IgD-negative memory B cell (primary cell): Measurements from ENCODE around the gene WDR1. TPM values are rescaled to one million over a fixed set of nuclear protein-coding genes. Genes with fewer than 3 reads are reported as not detected.

Experiments used
- H3K27ac Mint-ChIP-seq, 3 donors: one replicate each; pipeline ENCODE4 v1.8.0; 2020 to 2022; ENCODE audit warnings: mild to moderate bottlenecking in 3 of 3, mixed read lengths in 3 of 3, moderate library complexity in 1 of 3
- H3K27me3 Mint-ChIP-seq: one replicate; pipeline ENCODE4 v1.8.0; 2021; ENCODE audit warnings: mixed read lengths
- H3K36me3 Mint-ChIP-seq: one replicate; pipeline ENCODE4 v1.8.0; 2020; ENCODE audit warnings: mild to moderate bottlenecking, mixed read lengths
- H3K4me1 Mint-ChIP-seq, 3 donors: one replicate each; pipeline ENCODE4 v1.8.0; 2020 to 2022; ENCODE audit warnings: mixed read lengths in 3 of 3, mild to moderate bottlenecking in 1 of 3
- H3K4me3 Mint-ChIP-seq, 4 donors: one replicate each; pipeline ENCODE4 v1.8.0; 2020 to 2022; ENCODE audit warnings: mild to moderate bottlenecking in 4 of 4, mixed read lengths in 4 of 4, moderate library complexity in 3 of 4
- H3K9me3 Mint-ChIP-seq, 3 donors: one replicate each; pipeline ENCODE4 v1.8.0; 2020 to 2021; ENCODE audit warnings: mixed read lengths in 3 of 3, mild to moderate bottlenecking in 1 of 3
- polyA plus RNA-seq: library from polyadenylated mRNA; unstranded; fragments of 300-500 nt; fragmentation: Illumina TruSeq; gene quantifications from one replicate; pipeline ENCODE4 v1.2.3, GENCODE V29; 2021

The WDR1 gene
- polyA plus RNA-seq, 1 donor from 2014 or later: 213 TPM

DNA sequence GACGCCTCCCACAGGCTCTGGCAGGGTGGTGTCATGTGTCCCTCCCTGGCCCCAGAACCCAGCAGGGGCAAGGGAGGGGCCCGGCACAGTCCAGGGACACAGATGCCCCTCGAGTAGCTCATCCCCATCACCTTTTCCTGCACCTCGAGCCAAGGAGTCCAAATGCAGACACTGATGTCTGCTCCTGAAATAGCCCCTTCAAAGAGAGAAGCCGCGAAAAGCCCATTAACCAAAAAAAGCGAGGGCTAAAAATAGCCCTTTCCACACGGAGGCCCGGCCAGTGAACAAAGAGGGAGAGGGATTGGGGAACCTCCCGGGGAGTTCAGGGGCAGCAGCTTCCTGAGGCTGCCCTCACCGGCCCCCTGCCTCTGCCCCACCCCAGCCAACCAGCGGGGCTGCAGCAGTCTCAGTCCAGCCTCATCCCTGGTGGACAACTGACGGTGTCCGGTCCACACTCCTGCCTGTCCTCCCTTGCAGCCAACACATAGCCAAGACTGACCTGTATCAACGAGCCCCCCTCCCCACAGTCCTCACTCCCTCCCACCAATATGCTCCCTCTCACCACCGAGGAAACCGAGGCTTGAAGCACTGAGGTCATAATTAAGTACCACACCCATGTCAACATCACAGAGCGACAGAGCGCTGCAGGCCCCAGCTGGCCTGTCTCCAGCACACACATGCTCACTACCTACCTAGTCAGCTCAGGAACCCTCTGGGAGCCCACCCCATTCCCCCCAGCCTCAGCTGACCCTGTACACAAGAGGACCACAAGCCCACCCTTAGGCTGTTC is 23.9 kb downstream of the WDR1 start:
- Mint-ChIP-seq H3K27ac (peak overlapping the region; percentile 46 to 71 (median 53)), H3K27me3 (no peaks in the 10 kb centered on the region), H3K36me3 (no peaks in the 10 kb centered on the region), H3K4me3 (peak overlapping the region in 1 of 4 donors; percentile 71), H3K9me3 (no peaks in the 10 kb centered on the region), H3K4me1 (peaks cover 11 to 19% (median 18%) of the 10 kb centered on the region in 3 donors)

DNA sequence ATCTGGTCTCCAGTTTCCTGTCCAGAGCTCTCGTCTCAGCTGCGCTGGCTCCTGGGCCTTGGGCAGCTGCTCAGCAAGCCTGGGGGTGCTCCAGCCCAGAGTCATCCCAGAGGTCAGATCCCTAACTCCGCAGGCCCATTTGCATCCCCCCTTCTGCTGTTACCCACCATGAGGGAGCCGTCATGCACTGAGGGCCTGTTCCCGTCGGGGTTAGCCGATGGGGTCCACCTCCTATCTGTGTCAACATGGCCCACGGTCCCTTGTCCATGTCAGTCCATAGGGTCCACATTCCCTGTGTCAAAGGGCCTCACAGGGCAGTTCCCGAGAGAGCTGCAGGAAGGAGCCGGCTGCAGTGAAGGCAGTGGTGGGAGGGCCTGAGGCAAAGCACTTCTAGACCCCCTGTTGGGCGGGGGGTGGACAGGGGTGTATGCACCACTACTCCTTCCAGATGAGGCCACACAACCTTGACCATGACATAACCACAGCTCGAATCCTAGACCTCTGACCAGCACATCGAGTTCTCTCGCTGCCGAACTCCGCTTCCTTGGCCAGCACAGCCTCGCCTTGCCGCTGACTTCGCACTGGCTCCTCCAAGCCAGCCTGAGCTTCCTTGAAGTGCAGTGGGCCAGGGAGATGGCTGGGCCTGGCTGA is 24.9 kb downstream of the WDR1 start:
- Mint-ChIP-seq H3K9me3 (no peaks in the 10 kb centered on the region), H3K27ac (peak overlapping the region in 1 of 3 donors; percentile 31), H3K4me1 (peaks cover 10 to 11% (median 11%) of the 10 kb centered on the region in 3 donors), H3K27me3 (no peaks in the 10 kb centered on the region), H3K36me3 (no peaks in the 10 kb centered on the region), H3K4me3 (no peak overlapping the region)

DNA sequence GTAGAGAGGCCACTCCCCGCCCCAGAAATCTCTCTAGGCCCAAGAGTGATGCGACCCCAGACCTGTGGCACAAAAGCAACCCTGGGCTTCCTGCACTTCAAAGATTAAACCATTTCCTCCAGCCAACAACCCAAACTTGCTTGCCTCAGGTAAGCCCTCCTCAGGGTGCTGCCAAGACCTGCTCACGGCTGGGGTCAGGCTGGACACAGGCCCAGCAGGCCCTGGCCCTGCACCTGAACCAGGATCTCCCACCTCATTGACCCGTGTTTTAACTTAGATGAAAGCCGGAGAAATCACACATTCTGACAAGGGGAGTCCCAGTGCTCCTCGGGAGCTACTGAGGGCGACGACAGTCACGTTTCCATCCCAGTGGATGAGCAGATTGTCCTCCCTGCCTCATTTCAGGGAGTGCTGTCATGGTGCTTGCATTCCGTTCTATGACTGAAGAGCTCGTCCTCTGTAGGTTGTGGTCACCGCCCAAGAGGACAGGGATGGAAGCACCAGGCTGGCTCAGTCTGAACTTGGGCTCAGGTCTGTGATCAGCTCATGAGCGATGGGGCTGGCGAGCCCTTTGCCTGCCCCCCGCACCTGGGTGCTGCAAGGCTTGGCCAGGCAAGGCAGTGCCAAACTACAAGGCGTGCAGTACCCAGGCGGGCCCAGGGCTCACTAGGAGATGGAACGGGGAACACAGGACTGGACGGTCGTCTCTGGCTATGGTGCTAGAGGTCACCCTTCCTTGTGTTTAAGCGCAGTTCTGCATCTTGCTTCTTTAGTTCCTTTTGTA is 25.9 kb downstream of the WDR1 start:
- Mint-ChIP-seq H3K27ac (peak overlapping the region in 1 of 3 donors; percentile 14), H3K36me3 (no peaks in the 10 kb centered on the region), H3K9me3 (no peaks in the 10 kb centered on the region), H3K4me3 (no peak overlapping the region), H3K27me3 (no peaks in the 10 kb centered on the region), H3K4me1 (peaks cover 4 to 8% (median 7%) of the 10 kb centered on the region in 3 donors)

DNA sequence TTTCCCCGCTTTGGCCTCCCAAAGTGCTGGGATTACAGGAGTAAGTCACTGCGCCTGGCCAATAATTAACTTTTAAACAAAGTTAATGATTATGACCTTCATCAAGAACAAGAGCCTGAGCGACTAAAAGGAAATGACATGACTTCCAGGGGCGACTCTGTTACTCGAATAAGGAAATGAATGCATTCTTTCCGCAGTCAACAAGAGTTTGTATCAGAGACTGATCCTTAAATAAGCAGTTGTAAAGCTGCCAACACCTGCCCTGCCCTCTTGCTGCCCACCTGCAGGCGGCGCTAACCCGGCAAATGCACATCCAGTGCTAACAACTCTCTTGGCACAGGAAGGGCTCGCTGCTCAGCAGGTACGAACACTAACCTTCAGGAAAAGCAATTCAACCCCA is 27.3 kb downstream of the WDR1 start:
- H3K27me3 Mint-ChIP-seq: no peaks in the 10 kb centered on the region
- no peaks in the 10 kb centered on the region for H3K36me3 Mint-ChIP-seq
- no peak overlapping the region for H3K27ac Mint-ChIP-seq
- no peak overlapping the region for H3K4me3 Mint-ChIP-seq
- peaks cover 4 to 8% (median 7%) of the 10 kb centered on the region in 3 donors for H3K4me1 Mint-ChIP-seq
- no peaks in the 10 kb centered on the region for H3K9me3 Mint-ChIP-seq

DNA sequence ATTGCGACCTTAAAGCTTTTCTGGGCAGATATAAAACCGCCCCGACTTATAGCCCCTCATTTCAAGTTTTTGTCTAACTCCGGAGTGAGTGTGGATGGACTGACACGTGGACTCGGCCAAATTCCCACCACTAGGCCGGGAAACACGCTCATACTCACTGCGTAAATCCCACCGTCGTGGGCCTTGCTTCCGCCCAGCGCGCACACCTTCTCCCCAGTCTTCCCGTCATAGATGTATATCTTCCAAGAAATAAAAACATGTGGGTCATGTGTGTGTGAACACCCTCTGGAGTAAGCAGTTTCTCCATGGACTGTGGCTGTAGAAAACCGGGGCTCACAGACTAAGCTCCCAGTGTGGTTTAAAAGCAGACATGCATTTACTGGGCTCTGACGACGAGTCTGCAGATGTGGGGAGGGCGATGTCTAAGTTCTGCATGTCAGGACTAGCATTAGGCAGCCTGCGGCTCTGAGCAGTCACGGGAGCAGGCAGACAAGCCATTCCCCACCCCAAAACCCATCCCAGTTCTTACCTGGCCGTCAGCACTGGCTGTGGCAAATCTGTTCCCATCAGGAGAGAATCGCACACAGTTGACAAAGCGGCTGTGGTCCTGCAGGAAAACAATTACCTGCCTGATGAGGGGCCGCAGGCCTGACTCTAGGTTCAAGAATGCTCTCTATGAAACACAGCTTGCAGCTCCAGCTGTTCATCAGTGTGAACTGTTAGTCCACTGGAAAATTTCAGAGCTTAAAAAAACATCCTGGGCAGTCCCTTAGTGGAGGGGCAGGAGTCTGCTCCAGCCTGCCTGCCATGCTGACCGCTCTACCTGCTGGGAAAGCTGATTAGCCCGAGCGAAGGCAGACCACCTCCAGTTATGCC is 28.2 kb downstream of the WDR1 start:
- no peaks in the 10 kb centered on the region for H3K9me3 Mint-ChIP-seq
- H3K4me3 Mint-ChIP-seq: peak overlapping the region in 1 of 4 donors; percentile 17
- peaks cover 0 to 4% (median 0%) of the 10 kb centered on the region in 3 donors for H3K4me1 Mint-ChIP-seq
- H3K27me3 Mint-ChIP-seq: no peaks in the 10 kb centered on the region
- peak overlapping the region in 2 of 3 donors; percentile 32 to 50 for H3K27ac Mint-ChIP-seq
- no peaks in the 10 kb centered on the region for H3K36me3 Mint-ChIP-seq

DNA sequence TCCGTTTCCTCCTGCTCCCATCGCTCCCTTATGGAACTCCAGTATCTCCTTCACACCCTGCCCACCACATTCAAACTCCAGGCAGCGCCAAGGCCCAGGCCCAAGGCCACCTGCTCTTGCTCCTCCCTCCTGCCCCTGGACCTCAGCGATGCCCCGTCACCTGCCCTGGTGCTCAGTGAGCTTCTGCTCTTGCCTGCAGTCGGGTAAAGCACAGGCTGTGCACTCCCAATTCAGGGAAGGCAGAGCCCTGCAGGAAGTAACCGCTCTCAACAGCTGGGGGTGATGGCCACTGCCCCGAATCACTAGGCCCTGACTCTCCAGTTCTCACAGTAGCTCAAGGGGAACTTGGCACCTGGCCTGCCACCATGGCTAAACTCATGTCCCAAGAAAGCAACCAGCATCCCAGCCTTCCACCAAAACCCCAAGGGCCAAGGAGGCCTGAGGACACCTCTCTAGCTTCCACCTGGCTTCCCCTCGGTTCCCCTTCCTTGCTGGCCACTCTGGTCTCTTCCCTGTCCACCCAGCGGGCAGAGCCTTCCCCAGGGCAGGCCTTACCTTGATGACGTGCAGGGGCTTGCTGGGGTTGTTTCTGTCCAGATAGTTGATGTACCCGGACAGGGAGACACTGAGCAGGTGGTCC is 29.3 kb downstream of the WDR1 start:
- no peaks in the 10 kb centered on the region for H3K27me3 Mint-ChIP-seq
- no peak overlapping the region for H3K4me3 Mint-ChIP-seq
- H3K27ac Mint-ChIP-seq: peak overlapping the region in 1 of 3 donors; percentile 71
- H3K9me3 Mint-ChIP-seq: no peaks in the 10 kb centered on the region
- peaks cover 0 to 4% (median 0%) of the 10 kb centered on the region in 3 donors for H3K4me1 Mint-ChIP-seq
- H3K36me3 Mint-ChIP-seq: no peaks in the 10 kb centered on the region

DNA sequence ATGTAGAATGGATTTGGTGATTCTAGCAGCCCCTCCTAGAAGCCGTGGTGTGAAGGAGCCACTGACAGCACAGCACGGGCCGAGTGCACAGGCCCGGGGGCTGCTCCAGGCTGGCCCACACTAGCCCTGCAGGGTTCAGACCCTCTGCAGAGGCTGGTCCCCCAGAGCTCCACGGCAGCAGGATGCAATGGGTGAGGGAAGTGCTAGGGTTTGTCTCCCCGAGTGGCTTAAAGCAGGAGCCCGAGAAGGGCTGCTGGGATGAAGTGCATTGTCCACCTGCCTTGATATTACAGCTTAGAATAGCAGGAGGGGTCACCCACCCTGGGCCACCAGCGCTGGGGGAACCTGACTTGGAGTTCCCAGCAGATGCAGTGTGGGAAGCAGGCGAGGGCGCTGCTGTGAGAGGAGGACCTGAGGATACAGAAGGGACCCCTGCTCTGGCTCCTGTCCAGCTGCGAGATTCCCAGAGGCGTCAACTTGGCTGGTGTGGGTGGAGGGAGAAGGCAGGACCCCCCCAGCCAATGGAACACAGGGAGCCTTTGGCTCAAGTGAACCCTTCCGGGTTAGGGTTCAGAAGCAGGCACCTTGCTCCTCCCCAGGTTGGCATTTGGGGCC is 30.0 kb downstream of the WDR1 start:
- Mint-ChIP-seq H3K27me3 (no peaks in the 10 kb centered on the region), H3K4me3 (no peak overlapping the region), H3K36me3 (no peaks in the 10 kb centered on the region), H3K4me1 (peaks cover 0 to 4% (median 0%) of the 10 kb centered on the region in 3 donors), H3K27ac (no peak overlapping the region), H3K9me3 (no peaks in the 10 kb centered on the region)

DNA sequence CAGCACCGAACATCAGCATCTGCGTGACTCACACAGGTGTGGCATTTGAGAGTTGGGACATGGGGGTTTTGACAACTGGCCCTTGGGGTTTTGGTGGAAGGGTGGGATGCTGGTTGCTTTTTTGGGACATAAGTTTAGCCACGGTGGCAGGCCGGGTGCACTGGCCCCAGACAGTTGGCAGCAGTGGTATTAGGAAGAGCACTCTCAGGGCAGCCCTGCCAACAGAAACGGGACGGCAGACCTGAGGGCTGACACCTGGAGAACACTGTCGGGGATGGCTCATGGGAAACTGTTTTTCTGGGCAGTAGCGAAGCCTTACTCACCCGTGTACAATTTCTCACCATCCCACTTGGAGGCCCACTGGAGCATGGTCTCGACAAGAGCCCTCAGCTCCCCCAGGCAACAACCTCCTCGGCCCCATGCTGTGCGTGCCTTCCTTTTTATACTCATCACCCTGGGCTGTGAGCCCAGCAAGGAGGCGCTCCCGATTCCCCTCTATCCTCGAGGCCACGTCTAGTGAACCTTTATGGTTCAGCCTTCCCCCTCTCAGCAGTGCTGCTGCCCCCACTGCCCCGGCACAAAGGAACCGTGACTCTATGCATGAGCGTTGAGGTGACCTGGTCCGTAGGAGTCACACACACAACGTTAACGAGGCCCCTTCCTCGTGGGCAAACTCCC is 30.6 kb downstream of the WDR1 start:
- H3K4me1 Mint-ChIP-seq: peaks cover 0 to 4% (median 0%) of the 10 kb centered on the region in 3 donors
- H3K27me3 Mint-ChIP-seq: no peaks in the 10 kb centered on the region
- H3K9me3 Mint-ChIP-seq: no peaks in the 10 kb centered on the region
- H3K36me3 Mint-ChIP-seq: no peaks in the 10 kb centered on the region
- no peak overlapping the region for H3K4me3 Mint-ChIP-seq
- H3K27ac Mint-ChIP-seq: peak overlapping the region in 2 of 3 donors; percentile 58 to 81

DNA sequence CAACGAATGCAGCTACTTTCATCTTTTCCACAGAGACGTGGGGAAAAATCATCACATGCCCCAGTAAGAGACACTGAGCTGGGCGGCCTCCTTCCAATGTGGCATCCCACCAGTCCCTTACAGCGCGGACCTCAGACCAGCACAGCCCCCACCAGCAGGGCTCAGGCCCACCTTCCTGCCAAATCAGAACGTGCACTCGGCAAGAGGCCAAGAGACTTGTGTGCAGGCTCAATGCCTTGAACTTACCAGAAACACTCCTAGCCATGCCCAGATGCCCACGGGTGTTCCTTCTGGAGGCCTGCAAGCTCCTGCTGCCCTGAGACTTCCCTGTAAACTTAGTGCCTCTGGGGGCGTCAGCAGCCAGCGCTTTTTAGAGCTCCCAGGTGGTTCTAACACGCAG is 31.2 kb downstream of the WDR1 start:
- H3K4me3 Mint-ChIP-seq: no peak overlapping the region
- H3K36me3 Mint-ChIP-seq: no peaks in the 10 kb centered on the region
- H3K4me1 Mint-ChIP-seq: peaks cover 0 to under 1% (median 0%) of the 10 kb centered on the region in 3 donors
- H3K27ac Mint-ChIP-seq: peak overlapping the region in 1 of 3 donors; percentile 58
- no peaks in the 10 kb centered on the region for H3K9me3 Mint-ChIP-seq
- H3K27me3 Mint-ChIP-seq: no peaks in the 10 kb centered on the region

DNA sequence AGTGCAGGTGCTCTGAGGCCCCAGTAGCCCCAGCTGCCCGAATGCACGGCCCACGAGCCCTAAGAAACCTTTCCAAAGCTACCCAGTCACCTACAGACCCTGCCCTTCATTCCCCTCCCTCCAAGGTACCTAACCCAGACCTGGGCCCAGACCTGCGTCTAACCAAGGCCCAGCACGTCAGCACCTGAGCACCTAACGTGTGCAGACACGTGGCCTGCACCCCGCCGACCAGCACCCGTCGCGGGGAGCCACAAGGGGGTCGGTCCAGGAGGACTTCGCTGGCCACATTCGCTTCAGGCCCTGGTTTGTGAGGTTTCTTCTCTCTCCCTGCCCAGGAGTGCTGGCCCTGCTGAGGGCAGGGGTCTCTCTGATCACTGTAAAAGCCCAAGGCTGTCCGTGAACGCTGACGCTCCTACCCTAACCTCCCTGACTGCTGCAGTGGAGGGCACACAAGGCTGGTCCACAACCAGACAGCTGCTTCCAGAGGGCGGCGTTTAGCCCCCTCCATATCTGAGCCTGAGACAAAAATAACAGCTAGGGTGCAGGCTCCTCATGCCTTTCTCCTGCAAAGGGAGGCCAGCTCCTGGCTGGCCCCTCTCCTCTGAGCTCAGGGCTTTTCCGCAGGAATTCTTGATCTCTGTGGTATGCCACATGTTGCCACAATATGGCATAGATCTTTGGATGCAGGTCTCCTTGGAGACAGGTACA is 31.8 kb downstream of the WDR1 start:
- Mint-ChIP-seq H3K4me3 (peak overlapping the region in 1 of 4 donors; percentile 39), H3K36me3 (no peaks in the 10 kb centered on the region), H3K9me3 (no peaks in the 10 kb centered on the region), H3K4me1 (no peaks in the 10 kb centered on the region), H3K27me3 (no peaks in the 10 kb centered on the region), H3K27ac (peak overlapping the region in 2 of 3 donors; percentile 23 to 58)

DNA sequence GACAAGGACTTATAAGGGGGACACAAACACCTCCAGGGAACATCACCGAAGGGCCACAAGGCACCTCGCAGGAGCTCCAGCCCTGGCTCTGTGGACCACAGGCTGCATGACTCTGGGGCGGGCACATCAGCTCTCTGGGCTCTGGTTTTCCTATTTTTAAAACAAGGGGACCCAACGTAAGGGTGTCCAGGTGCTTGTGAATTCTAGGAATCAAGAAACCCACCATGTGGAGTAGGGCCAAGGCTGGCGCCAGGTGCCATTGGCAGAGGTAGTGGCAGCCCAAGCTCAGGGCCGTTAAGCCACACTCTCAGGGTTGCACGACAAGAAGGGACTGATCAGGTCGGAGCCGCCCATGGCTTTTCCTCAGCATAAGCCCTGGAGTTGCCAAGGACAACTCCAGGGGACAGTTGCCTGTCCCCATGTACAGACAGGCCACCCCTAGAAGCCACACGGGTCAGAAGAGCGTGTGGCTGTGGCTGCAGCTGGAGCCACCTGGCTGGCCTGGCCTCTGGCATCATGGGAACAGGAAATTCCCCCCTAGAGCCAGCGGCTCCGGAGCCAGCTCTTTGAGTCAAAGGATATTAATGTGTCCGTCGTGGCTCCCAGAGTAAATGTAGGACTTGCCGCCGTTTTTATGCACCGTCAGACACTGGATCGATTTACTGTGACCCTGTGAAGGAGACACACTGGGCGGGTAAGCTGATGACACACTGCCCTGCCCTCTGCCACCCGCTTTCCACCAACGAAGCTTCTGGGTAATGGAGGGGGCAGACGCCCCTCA is 32.5 kb downstream of the WDR1 start:
- Mint-ChIP-seq H3K4me1 (no peaks in the 10 kb centered on the region), H3K27me3 (no peaks in the 10 kb centered on the region), H3K4me3 (peak overlapping the region in 1 of 4 donors; percentile 39), H3K36me3 (no peaks in the 10 kb centered on the region), H3K27ac (peak overlapping the region in 1 of 3 donors; percentile 35), H3K9me3 (no peaks in the 10 kb centered on the region)

DNA sequence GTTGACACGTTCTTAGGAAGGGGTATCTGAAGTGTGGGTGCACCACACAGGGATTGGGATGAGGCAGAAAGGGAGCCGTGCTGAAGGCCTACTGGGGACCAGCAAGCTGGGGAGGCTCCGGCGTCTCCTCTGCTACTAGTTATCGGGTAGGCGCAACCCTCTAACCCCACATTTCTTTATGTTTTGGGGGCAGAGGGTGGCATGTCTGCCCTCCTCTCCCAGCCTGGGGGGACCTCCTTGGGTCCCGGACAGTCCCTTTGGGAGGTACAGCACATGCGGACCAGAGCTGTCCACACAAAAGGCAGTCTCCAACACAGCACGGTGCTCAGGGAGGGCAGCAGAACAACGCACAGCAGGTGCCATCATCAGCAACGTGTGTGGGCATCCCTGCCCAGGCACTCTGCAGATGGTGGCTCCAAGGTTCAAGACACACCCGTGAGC is 33.2 kb downstream of the WDR1 start:
- H3K4me1 Mint-ChIP-seq: no peaks in the 10 kb centered on the region
- no peaks in the 10 kb centered on the region for H3K27me3 Mint-ChIP-seq
- no peak overlapping the region for H3K4me3 Mint-ChIP-seq
- no peak overlapping the region for H3K27ac Mint-ChIP-seq
- no peaks in the 10 kb centered on the region for H3K36me3 Mint-ChIP-seq
- H3K9me3 Mint-ChIP-seq: no peaks in the 10 kb centered on the region
